Erythroblast (primary cell): ENCODE results near the gene HTR6.

Experiments
- DNase-seq, 2 experiments: peaks; one replicate each; lab custom pipeline; 2025; lab: John Stamatoyannopoulos, UW
- GATA1 ChIP-seq: IDR thresholded peaks from 2 replicates; pipeline ENCODE4 v1.6.1; 2011; ENCODE audit warnings: low read depth, mild to moderate bottlenecking, control low read depth, low read length, moderate library complexity
- POLR2A ChIP-seq: IDR thresholded peaks from 2 replicates; pipeline ENCODE4 v1.6.1; 2011; ENCODE audit warnings: mild to moderate bottlenecking, low read length

Gene HTR6

DNA sequence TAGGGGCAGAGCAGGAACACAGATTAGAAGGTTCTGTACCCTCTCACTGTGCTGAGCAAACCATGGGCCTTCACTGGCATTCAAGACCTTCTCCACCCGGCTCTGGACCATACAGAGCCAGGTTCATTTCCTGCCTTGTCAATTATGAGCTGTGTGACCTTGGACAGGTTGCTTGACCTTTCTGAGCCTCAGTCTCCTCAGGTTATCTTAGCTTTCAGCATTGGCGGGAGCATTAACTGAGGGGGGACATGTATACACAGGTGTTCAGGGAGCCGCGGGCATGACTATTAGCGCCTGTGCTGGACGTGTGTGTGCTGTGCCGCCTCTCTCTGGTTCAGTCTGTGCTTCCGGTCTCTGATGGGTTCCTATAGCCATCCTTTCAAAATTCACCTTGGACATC lies 32.1 kb downstream of the HTR6 start:
- TF ChIP-seq POLR2A (no peak), GATA1 (no peak)
- no peak for DNase-seq

DNA sequence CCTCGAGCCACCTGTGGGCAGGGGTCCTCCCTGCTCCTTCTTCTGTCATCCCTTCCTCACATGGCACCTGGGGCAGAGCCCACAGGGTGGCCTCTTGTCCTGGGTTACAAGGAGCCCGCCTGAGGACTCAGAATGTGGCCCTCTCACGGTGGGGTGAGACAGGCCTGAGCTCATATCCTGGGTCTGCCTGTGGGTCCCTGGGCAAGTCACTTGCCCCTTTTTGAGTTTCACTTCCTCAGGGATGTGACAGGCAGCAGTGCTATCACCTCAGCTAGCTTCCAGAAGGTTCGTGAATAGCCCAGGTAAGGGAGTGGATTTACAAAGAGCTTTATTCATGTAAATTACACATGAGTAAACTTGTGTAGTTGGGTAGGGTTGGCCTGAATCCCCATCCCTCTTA lies 33.5 kb downstream of the HTR6 start:
- TF ChIP-seq GATA1 (no peak), POLR2A (no peak)
- DNase-seq, result no peak

DNA sequence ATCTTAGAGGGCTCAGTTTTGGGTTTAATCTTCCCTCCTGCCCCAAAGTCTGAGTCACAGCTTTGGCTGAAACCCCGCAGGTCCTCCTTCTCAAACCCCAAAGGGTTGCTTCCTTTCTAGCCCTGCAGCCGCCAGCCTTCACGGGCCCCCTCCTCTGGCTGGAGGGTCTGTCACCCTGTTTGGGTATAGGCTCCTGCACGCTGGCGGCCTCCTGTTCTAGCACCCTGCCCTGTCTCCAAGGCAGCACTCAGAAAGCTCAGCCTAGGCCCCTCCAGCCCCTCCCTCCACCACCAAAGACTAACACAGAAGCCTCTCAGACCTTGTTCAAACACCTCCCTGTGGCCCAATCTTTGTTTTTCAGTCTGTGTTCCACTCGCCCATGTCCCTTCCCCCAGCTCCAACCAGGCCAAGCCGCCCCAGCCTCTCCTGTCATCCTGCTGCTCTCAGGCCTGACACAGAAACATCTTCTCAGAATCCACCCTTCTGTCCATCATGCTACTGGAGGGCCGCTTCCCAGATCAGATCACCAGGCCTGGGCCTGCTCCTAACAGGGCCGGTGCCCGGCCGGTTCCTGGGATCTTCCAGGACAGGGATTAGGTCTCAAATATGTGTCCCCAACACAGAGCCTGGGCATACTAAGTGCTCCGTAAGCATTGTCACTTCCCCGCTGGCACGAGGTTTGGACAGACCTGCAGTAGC lies 35.6 kb downstream of the HTR6 start:
- TF ChIP-seq GATA1, result no peak
- no peak for TF ChIP-seq POLR2A
- DNase-seq, result no peak

DNA sequence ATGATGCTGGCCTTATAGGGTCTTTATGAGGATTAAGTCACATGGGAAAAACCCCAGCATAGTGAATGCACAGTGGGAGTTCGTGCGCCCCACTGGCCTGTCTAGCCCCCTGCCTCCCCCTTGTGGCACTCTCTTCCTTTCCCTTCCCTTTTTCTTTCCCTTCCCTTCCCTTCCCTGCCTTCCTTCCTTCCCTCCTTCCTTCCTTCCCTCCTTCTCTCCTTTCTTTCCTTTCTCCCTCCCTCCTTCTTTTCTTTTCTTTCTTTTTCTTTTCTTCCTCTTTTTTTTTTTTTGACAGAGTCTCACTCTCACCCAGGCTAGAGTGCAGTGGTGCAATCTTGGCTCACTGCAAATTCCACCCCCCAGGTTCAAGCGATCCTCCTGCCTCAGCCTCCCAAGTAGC lies 38.6 kb downstream of the HTR6 start:
- DNase-seq, result no peak
- no peak for TF ChIP-seq GATA1
- no peak for TF ChIP-seq POLR2A

DNA sequence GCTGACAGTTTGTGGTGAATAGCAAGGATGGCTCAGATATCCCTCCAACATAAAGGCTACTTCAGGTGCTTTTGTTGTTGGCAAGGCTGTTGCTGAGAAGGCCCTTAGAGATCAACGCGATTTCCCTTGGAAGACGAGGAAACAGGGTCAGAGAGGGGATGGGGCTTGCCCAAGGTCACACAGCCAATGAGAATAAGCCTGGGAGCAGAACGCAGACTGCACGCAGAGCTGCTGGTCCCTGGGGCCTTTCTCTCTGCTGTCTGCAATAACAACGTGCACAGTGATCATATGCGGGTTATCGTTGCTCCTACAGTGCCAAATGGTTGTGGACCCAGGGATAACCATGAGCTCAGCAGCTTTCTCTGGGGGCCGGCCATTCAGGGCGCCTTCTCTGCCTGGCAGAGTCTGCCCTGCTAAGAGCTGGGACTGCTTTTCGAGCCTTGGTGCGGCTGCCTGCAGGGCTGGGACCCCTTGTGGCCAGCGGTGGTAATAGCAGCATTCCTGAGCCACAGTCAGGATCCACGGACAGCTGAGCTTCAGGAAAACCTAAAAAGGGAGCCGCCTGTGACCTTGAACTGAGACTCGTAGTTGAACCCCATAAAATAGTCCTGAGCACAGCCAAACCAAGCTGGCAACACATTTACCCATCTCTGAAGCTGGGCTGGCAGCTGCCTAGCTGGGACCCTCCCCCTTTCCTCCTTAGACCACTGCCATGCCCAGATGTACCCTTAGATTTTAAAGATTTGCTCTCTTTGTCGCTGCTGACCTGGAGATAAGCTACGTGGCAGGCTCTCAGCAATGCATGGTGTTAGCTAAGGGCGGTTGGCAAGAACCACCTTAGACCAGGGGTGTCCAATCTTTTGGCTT lies 39.8 kb downstream of the HTR6 start:
- peak; percentile 28 to 58 for DNase-seq
- TF ChIP-seq POLR2A (no peak), GATA1 (no peak)

DNA sequence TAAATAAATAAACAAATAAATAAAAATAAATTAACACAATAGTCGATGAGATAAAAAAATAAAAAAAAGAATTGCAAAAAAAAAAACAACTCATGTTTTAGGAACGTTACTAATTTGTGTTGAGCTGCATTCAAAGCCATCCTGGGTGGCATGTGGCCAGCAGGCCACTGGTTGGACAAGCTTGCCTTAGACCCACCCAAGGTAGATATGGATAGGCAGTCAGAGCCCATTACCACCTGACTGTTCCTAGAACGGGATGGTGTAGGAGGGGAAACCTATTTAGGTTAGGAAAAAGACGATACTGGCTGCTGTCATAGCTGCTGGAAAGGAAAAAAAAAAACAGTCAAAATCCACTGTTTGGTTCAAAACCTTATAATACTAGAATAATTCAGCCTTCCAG lies 40.8 kb downstream of the HTR6 start:
- no peak for DNase-seq
- no peak for TF ChIP-seq POLR2A
- no peak for TF ChIP-seq GATA1

DNA sequence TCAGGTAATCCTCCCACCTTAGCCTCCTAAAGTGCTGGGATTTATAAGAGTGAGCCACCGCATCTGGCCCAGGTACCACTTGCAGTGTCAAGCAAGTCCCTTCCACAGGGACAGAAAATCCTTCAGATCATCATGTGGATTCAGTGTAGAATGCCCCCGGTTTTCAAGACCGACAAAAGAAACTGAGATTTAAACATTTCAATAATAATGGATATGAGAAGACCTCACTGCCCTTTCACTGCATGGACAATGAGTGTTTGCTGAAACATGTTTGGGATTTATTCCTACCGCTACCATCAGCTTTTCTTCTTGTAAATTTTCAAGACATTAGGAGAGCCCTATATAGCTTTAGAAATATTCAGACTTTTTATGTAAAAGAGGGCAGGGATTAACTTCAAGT lies 41.5 kb downstream of the HTR6 start:
- no peak for DNase-seq
- no peak for TF ChIP-seq GATA1
- TF ChIP-seq POLR2A, result no peak

DNA sequence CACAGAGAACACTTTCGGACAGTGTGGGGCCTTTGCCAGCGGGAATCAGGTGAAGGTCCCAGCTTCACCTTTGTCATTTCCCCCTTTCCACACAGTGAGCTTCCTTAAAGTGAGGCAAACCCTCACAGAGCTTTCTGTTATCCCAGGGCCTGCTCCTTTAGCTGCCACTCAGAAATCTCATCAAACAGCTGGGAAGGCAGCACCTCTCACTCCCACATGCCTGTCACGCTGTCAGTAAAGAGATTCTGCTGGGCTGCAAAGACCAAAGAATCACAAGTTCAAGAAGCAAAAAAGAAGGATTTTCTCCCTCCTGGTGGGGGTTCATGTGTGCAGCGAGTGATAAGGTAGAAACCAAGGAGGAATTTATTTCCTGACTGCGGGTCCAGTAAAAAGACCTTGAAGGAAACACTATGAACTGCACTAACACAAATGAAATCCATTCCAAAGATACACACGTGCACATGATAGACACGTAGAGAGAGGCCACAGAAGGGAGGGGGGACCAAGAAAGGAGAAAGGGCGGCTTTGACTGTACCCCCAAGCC lies 44.0 kb downstream of the HTR6 start:
- TF ChIP-seq POLR2A, result no peak
- TF ChIP-seq GATA1, result no peak
- no peak for DNase-seq

DNA sequence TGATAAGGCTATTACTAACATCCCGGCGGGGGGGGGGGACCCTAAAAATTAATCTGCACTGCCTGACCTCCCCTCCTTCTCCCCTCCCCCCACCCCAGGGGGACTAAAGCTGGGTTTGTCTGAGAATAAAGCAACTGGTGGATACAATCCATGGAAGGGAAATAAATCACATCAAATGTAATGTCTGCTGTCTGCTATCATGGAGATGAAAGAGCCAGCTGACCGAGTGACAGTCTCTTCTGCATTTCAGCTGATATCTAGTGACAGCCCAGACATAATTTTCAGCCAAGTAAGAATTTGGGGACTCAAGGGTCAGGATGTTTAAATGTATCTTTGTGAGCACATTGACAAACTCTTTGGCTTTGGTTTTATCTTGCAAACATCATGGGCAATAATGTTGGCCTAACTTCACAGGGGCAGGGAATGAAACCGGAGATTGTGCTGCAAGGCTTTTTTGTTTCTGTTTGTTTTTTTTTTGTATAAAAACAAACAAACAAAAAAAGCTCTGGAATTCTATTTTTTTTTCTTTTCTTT lies 44.7 kb downstream of the HTR6 start:
- no peak for TF ChIP-seq POLR2A
- TF ChIP-seq GATA1, result no peak
- DNase-seq, result no peak

DNA sequence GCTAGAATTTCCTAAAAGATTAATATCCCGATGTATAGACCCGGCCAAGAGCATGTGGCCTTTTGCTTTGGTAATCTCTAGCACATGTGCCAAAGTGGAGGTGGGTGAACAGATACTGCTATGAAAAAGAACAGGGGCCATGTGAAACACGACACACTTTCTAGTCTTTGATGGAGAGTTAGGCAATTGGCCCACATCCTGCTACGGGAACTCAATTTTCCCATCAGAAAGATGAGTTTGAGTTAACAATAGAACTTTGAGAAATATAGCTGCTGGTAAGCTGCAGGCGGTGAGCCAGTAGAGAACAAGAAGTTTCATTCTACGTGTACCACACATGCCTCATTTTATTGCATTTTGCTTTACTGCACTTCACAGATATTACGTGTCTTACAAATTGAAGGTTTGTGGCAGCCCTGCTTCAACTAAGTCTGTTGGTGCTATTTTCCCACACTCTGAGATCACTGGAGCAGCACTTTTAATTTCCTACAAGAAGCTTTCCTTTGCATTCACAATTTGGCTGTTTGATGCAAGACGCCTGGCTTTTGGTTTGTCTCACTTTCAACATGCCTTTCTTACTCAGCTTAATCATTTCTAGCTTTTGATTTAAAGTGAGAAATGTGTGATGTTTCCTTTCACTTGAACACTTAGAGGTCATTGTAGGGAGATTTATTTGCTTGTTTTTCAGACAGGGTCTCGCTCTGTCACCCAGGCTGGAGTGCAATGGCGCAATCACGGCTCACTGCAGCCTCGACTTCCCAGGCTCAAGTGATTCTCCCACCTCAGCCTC lies 46.3 kb downstream of the HTR6 start:
- TF ChIP-seq POLR2A (no peak), GATA1 (no peak)
- no peak for DNase-seq

DNA sequence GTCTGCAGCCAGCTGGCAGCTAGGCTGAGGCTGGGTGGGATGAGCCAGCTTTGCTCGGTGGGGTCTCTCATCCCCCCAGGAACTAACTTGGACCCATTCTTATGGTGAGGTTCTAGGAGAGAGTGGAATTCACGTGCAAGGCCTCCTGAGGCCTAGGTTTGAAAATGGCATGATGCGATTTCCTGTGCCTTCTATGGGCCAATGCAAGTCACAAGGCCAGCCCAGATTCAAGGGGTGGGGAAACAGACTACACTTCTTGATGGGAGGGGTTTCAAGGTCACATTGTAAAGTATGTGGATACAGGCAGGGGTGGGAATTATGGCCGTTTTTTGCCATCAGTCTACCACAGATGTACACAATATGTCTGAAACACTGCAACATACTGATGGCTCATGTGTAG lies 48.3 kb downstream of the HTR6 start:
- no peak for DNase-seq
- TF ChIP-seq GATA1 (no peak), POLR2A (no peak)

DNA sequence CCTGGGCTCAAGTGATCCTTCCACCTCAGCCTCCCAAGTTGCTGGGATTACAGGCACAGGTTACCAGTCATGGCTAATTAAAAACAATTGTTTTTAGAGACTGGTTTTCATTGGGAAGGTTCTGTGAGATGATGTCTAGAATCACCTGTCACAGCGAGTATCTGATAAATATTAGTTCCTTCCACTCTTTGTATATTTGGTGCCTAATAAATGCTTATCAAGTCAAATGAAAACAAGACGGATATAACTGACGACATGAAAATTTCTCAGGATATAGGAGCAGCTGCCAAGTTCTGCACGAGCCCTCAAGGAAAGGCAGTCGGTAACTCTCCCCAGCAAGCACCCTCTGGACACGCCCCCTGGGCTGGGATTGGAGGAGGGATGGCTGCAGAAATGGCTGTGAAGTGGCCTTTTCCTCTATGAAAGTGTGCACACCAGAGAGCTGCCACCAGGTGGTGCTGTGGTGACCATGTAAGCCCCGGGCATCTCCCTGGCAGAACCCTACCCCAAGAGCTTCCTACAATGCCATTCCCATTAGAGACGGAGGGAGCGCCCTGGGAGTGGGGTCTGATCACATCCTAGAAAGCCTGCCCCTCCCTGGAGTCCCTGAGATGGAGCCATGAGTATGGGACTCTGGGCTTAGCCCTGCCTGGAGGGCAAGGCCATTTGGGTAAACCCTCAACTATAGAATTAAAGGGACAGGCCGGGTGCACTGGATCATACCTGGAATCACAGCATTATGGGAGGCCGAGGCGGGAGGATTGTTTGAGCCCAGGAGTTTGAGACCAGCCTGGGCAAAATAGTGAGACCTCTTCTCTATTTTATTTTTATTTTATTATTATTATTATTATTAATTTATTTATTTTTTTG lies 50.9 kb downstream of the HTR6 start:
- peak; percentile 83 to 87 for DNase-seq
- TF ChIP-seq GATA1 (no peak), POLR2A (no peak)
